Measurements from ENCODE around the gene TTLL1.

The TTLL1 gene

GRCh38 chr22:42991010-42991651, 98.1 kb downstream of the TTLL1 start:
- FAIRE-seq: no peak

- FAIRE-seq: no peak
These were observed 98.9 kb downstream of the TTLL1 start for GRCh38 chr22:42990131-42990838.

All from endometrium (tissue), 2 donors.